KMS-11 (cell line): ENCODE results near the gene MYO3A.
A peak's percentile ranks its signal among the peaks of the same experiment; 100 is the strongest.

Experiments
- H2AFZ ChIP-seq: fragments of 200-600 bp; sonication (generic); 2 replicates; pipeline ENCODE4 v1.6.1; 2016; ENCODE audit warnings: antibody characterized with exemption, mixed run types, low read depth
- H3K27ac ChIP-seq: fragments of 200-600 bp; sonication (generic); 2 replicates; pipeline ENCODE4 v1.6.1; 2016; ENCODE audit warnings: mild to moderate bottlenecking, mixed run types
- H3K27me3 ChIP-seq: fragments of 200-600 bp; sonication (generic); 2 replicates; pipeline ENCODE4 v1.6.1; 2017; ENCODE audit warnings: mild to moderate bottlenecking, low read depth, mixed run types, moderate library complexity; ENCODE audit not compliant: insufficient read depth
- H3K36me3 ChIP-seq: fragments of 200-600 bp; sonication (generic); 2 replicates; pipeline ENCODE4 v1.6.1; 2017; ENCODE audit warnings: mild to moderate bottlenecking, mixed run types; ENCODE audit not compliant: insufficient read depth
- H3K4me1 ChIP-seq: fragments of 200-600 bp; sonication (generic); 2 replicates; pipeline ENCODE4 v1.6.1; 2016; ENCODE audit warnings: mild to moderate bottlenecking, low read depth, mixed run types; ENCODE audit not compliant: poor library complexity, severe bottlenecking
- H3K4me2 ChIP-seq: fragments of 200-600 bp; sonication (generic); 2 replicates; pipeline ENCODE4 v1.7.0; 2016; ENCODE audit warnings: mild to moderate bottlenecking, mixed run types
- H3K4me3 ChIP-seq: fragments of 200-600 bp; sonication (generic); IDR thresholded peaks from 2 replicates; pipeline ENCODE4 v1.6.1; 2017; ENCODE audit warnings: low read depth, low read length, mixed read lengths; ENCODE audit not compliant: insufficient read depth
- H3K79me2 ChIP-seq: fragments of 200-600 bp; sonication (generic); 2 replicates; pipeline ENCODE4 v1.6.1; 2016; ENCODE audit warnings: low read depth, mixed run types; ENCODE audit not compliant: insufficient read depth
- H3K9ac ChIP-seq: fragments of 200-600 bp; sonication (generic); 2 replicates; pipeline ENCODE4 v1.6.1; 2016; ENCODE audit warnings: mild to moderate bottlenecking, mixed run types
- H4K20me1 ChIP-seq: fragments of 200-600 bp; sonication (generic); 2 replicates; pipeline ENCODE4 v1.6.1; 2016; ENCODE audit warnings: mild to moderate bottlenecking, mixed run types; ENCODE audit not compliant: insufficient read depth
- CTCF ChIP-seq: fragments of 200-600 bp; sonication (generic); conservative IDR thresholded peaks from 2 replicates; pipeline ENCODE4 v1.6.1; 2017; ENCODE audit warnings: low read depth, mild to moderate bottlenecking, antibody characterized with exemption, low read length, moderate library complexity, mixed read lengths

Gene MYO3A

GRCh38 chr10:25959540-25960232 lies 25.7 kb downstream of the MYO3A start:
- peak overlapping the region; percentile 20; the same call in 1 of the 2 replicates for H3K27ac ChIP-seq
- H3K27me3 ChIP-seq: no peaks in the 10 kb centered on the region
- no peak for TF ChIP-seq CTCF
- H3K36me3 ChIP-seq: no peaks in the 10 kb centered on the region
- H3K79me2 ChIP-seq: peaks cover 11% of the 10 kb centered on the region; the same call in 1 of the 2 replicates
- H3K9ac ChIP-seq: no peak overlapping the region
- peak overlapping the region; percentile 71 for H3K4me2 ChIP-seq
- no peaks in the 10 kb centered on the region for H4K20me1 ChIP-seq
- H2AFZ ChIP-seq: no peak overlapping the region
- H3K4me3 ChIP-seq: no peak overlapping the region
- H3K4me1 ChIP-seq: peaks cover 65% of the 10 kb centered on the region

GRCh38 chr10:25965584-25965983 lies 31.6 kb downstream of the MYO3A start:
- H3K36me3 ChIP-seq: no peaks in the 10 kb centered on the region
- H3K27ac ChIP-seq: no peak overlapping the region
- no peak overlapping the region for H3K9ac ChIP-seq
- no peak overlapping the region for H3K4me2 ChIP-seq
- no peaks in the 10 kb centered on the region for H3K79me2 ChIP-seq
- no peak overlapping the region for H2AFZ ChIP-seq
- H3K27me3 ChIP-seq: no peaks in the 10 kb centered on the region
- H3K4me3 ChIP-seq: no peak overlapping the region
- H3K4me1 ChIP-seq: peaks cover 32% of the 10 kb centered on the region
- no peaks in the 10 kb centered on the region for H4K20me1 ChIP-seq
- no peak for TF ChIP-seq CTCF

- Histone ChIP-seq H3K27me3 (no peaks in the 10 kb centered on the region), H3K79me2 (no peaks in the 10 kb centered on the region), H3K4me2 (no peak overlapping the region), H3K4me3 (no peak overlapping the region), H3K9ac (no peak overlapping the region), H2AFZ (no peak overlapping the region), H3K27ac (no peak overlapping the region), H3K4me1 (peaks cover 20% of the 10 kb centered on the region), H4K20me1 (no peaks in the 10 kb centered on the region), H3K36me3 (no peaks in the 10 kb centered on the region)
- no peak for TF ChIP-seq CTCF
Observed at GRCh38 chr10:25966844-25967243, 32.8 kb downstream of the MYO3A start.

- no peak overlapping the region for H3K4me2 ChIP-seq
- H3K27ac ChIP-seq: no peak overlapping the region
- H3K36me3 ChIP-seq: no peaks in the 10 kb centered on the region
- no peaks in the 10 kb centered on the region for H4K20me1 ChIP-seq
- H3K4me1 ChIP-seq: peaks cover 16% of the 10 kb centered on the region
- no peak overlapping the region for H2AFZ ChIP-seq
- H3K79me2 ChIP-seq: no peaks in the 10 kb centered on the region
- H3K4me3 ChIP-seq: no peak overlapping the region
- no peak for TF ChIP-seq CTCF
- no peak overlapping the region for H3K9ac ChIP-seq
- H3K27me3 ChIP-seq: no peaks in the 10 kb centered on the region; the same call in 1 of the 2 replicates
Observed at GRCh38 chr10:25972631-25973030, 38.6 kb downstream of the MYO3A start.
